ENCODE measurements around the gene CDK18.

CDK18 gene

GRCh38 chr1:205533748-205534443 lies 29.4 kb downstream of the CDK18 start:
- H3K27ac ChIP-seq (replicated peaks) = no peak overlapping the region
- no peak for DNase-seq (ENCODE audit: low read depth in 1 of 2, low spot score in 1 of 2)
- peaks cover 9% of the 10 kb centered on the region for H3K27me3 ChIP-seq (ENCODE audit: insufficient read depth, poor library complexity, severe bottlenecking)
- H3K4me3 ChIP-seq (replicated peaks; ENCODE audit: insufficient read depth, low read length) = no peak overlapping the region
- no peak for TF ChIP-seq SPI1 (IDR thresholded peaks at IDR 0.05; ENCODE audit: borderline replicate concordance, low read depth)
- TF ChIP-seq REST (IDR thresholded peaks at IDR 0.05; ENCODE audit: insufficient replicate concordance, low read depth) = no peak
- no peak for TF ChIP-seq POLR2AphosphoS5 (IDR thresholded peaks at IDR 0.05; ENCODE audit: low read depth)
- TF ChIP-seq, protein P1, sequence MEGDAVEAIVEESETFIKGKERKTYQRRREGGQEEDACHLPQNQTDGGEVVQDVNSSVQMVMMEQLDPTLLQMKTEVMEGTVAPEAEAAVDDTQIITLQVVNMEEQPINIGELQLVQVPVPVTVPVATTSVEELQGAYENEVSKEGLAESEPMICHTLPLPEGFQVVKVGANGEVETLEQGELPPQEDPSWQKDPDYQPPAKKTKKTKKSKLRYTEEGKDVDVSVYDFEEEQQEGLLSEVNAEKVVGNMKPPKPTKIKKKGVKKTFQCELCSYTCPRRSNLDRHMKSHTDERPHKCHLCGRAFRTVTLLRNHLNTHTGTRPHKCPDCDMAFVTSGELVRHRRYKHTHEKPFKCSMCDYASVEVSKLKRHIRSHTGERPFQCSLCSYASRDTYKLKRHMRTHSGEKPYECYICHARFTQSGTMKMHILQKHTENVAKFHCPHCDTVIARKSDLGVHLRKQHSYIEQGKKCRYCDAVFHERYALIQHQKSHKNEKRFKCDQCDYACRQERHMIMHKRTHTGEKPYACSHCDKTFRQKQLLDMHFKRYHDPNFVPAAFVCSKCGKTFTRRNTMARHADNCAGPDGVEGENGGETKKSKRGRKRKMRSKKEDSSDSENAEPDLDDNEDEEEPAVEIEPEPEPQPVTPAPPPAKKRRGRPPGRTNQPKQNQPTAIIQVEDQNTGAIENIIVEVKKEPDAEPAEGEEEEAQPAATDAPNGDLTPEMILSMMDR (IDR thresholded peaks at IDR 0.05; ENCODE audit: insufficient read depth, low read length) = no peak
- no peak for TF ChIP-seq GABPA (IDR thresholded peaks at IDR 0.05; ENCODE audit: low read depth)

- TF ChIP-seq GABPA (IDR thresholded peaks at IDR 0.05; ENCODE audit: low read depth) = no peak
- TF ChIP-seq POLR2AphosphoS5 (IDR thresholded peaks at IDR 0.05; ENCODE audit: low read depth) = no peak
- TF ChIP-seq SPI1 (IDR thresholded peaks at IDR 0.05; ENCODE audit: borderline replicate concordance, low read depth) = no peak
- TF ChIP-seq, protein P1 (IDR thresholded peaks at IDR 0.05; ENCODE audit: insufficient read depth, low read length) = no peak
- TF ChIP-seq REST (IDR thresholded peaks at IDR 0.05; ENCODE audit: insufficient replicate concordance, low read depth) = no peak
- H3K27ac ChIP-seq (replicated peaks) = no peak overlapping the region
- DNase-seq (ENCODE audit: low read depth in 1 of 2, low spot score in 1 of 2) = no peak
- H3K27me3 ChIP-seq (ENCODE audit: insufficient read depth, poor library complexity, severe bottlenecking) = peaks cover 5% of the 10 kb centered on the region
- H3K4me3 ChIP-seq (replicated peaks; ENCODE audit: insufficient read depth, low read length) = no peak overlapping the region
Measured at GRCh38 chr1:205534444-205534985, 30.0 kb downstream of the CDK18 start.

DNA sequence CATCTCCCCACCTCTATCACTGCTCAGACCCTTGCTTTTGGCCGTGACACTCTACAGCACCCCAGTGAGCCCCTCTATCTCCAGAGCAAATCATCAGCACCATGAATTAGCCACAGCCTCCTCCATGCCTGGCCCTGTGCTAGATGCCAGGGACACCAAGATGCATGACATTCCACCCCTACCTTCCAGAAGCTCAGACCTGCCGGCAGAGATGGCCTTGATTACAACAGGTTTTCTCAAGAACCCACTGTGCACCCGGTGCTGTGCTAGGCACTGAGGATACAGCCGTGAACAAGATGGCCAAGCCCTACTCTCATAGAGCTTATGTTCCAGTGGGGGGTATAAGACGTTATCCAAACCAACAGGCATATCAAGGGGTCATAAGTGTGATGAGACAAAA lies 30.6 kb downstream of the CDK18 start:
- DNase-seq (ENCODE audit: low read depth in 1 of 2, low spot score in 1 of 2) = no peak
- no peak overlapping the region for H3K27ac ChIP-seq (replicated peaks)
- no peak overlapping the region for H3K4me3 ChIP-seq (replicated peaks; ENCODE audit: insufficient read depth, low read length)
- no peaks in the 10 kb centered on the region for H3K27me3 ChIP-seq (ENCODE audit: insufficient read depth, poor library complexity, severe bottlenecking)
- TF ChIP-seq REST (IDR thresholded peaks at IDR 0.05; ENCODE audit: insufficient replicate concordance, low read depth) = no peak
- no peak for TF ChIP-seq POLR2AphosphoS5 (IDR thresholded peaks at IDR 0.05; ENCODE audit: low read depth)
- TF ChIP-seq, protein P1 (IDR thresholded peaks at IDR 0.05; ENCODE audit: insufficient read depth, low read length) = no peak
- no peak for TF ChIP-seq SPI1 (IDR thresholded peaks at IDR 0.05; ENCODE audit: borderline replicate concordance, low read depth)
- TF ChIP-seq GABPA (IDR thresholded peaks at IDR 0.05; ENCODE audit: low read depth) = no peak
